HepG2 (cell line): Measurements from ENCODE around the gene ADCY7. TPM values are rescaled to one million over a fixed set of nuclear protein-coding genes. Genes with fewer than 3 reads are reported as not detected.
A peak's percentile ranks its signal among the peaks of the same experiment; 100 is the strongest.

Experiments used
- HIVEP1 ChIP-seq: sonication (generic); formaldehyde crosslinking; IDR thresholded peaks from 2 replicates; pipeline ENCODE4 v1.4.0; 2020; ENCODE audit warnings: mild to moderate bottlenecking, missing genetic modification reagents
- KAT2B ChIP-seq: fragments of 150-350 bp; IDR thresholded peaks from 2 replicates; pipeline ENCODE4 v1.6.1; 2014; ENCODE audit warnings: low read depth, low read length, borderline replicate concordance
- POLR2AphosphoS5 ChIP-seq: IDR thresholded peaks from 2 replicates; pipeline ENCODE4 v1.6.1; 2012; ENCODE audit warnings: low read depth, low read length
- ZBTB38 ChIP-seq: sonication (generic); formaldehyde crosslinking; IDR thresholded peaks from 2 replicates; pipeline ENCODE4 v1.5.1; 2020; ENCODE audit warnings: mild to moderate bottlenecking, missing genetic modification reagents
- ZMAT3 ChIP-seq: sonication (generic); formaldehyde crosslinking; conservative IDR thresholded peaks from 2 replicates; pipeline ENCODE4 v1.7.0; 2021; ENCODE audit warnings: missing genetic modification reagents
- ZNF143 ChIP-seq: sonication (generic); formaldehyde crosslinking; IDR thresholded peaks from 2 replicates; pipeline ENCODE4 v1.4.0; 2020; ENCODE audit warnings: missing genetic modification reagents
- ZNF337 ChIP-seq: sonication (generic); formaldehyde crosslinking; IDR thresholded peaks from 2 replicates; pipeline ENCODE4 v1.5.1; 2020; ENCODE audit warnings: missing genetic modification reagents, low read depth, mild to moderate bottlenecking, borderline replicate concordance
- ZNF44 ChIP-seq: sonication (generic); formaldehyde crosslinking; IDR thresholded peaks from 2 replicates; pipeline ENCODE4 v1.5.1; 2020; ENCODE audit warnings: mild to moderate bottlenecking, missing genetic modification reagents
- ZNF562 ChIP-seq: sonication (generic); formaldehyde crosslinking; IDR thresholded peaks from 2 replicates; pipeline ENCODE4 v1.8.0; 2022; ENCODE audit warnings: missing genetic modification reagents, borderline replicate concordance
- ZNF564 ChIP-seq: sonication (generic); formaldehyde crosslinking; IDR thresholded peaks from 2 replicates; pipeline ENCODE4 v1.8.1; 2023; ENCODE audit warnings: mild to moderate bottlenecking, missing genetic modification reagents
- ZSCAN29 ChIP-seq: sonication (generic); formaldehyde crosslinking; conservative IDR thresholded peaks from 2 replicates; pipeline ENCODE4 v1.4.0; 2020; ENCODE audit warnings: mild to moderate bottlenecking, missing genetic modification reagents
- polyA plus RNA-seq, 8 experiments: library from polyadenylated mRNA; depleted of rRNA in 3 of 8; stranded (reverse) in 7 of 8; unstranded in 1 of 8; fragments of >200 nt; fragmentation: Illumina TruSeq in 4 of 8; extraction: Trizol in 4 of 8; gene quantifications; 2 replicates each; pipeline versions ENCODE4 v1.2.1 to v1.2.3, GENCODE V29; 2011 to 2016; ENCODE audit warnings: low read depth in 4 of 8, missing spikeins in 1 of 8, mixed read lengths in 1 of 8; ENCODE audit not compliant: insufficient read depth in 1 of 8
- total RNA-seq, 5 experiments: library from RNA; depleted of rRNA; stranded (reverse); fragments of >200 nt; fragmentation: Illumina TruSeq; extraction: Trizol; gene quantifications; 2 replicates each; pipeline ENCODE4 v1.2.3, GENCODE V29; 2016; ENCODE audit warnings: low read depth in 1 of 5
- TF ChIP-seq, protein P1 (sequence below): sonication (generic); formaldehyde crosslinking; IDR thresholded peaks from 2 replicates; pipeline ENCODE4 v1.8.0; 2022; ENCODE audit warnings: low read depth, missing genetic modification reagents
- TF ChIP-seq, protein P2 (sequence below): sonication (generic); formaldehyde crosslinking; IDR thresholded peaks from 2 replicates; pipeline ENCODE4 v1.5.1; 2020; ENCODE audit warnings: missing genetic modification reagents, mild to moderate bottlenecking, borderline replicate concordance
- TF ChIP-seq, protein P3 (sequence below): sonication (generic); formaldehyde crosslinking; IDR thresholded peaks from 2 replicates; pipeline ENCODE4 v1.5.0; 2020; ENCODE audit warnings: missing genetic modification reagents
- TF ChIP-seq, protein P4 (sequence below): sonication (generic); formaldehyde crosslinking; IDR thresholded peaks from 2 replicates; pipeline ENCODE4 v1.4.0; 2020; ENCODE audit warnings: missing genetic modification reagents, borderline replicate concordance
- TF ChIP-seq, protein P5 (sequence below): sonication (generic); formaldehyde crosslinking; IDR thresholded peaks from 2 replicates; pipeline ENCODE4 v1.4.0; 2020; ENCODE audit warnings: missing genetic modification reagents, borderline replicate concordance

ADCY7 gene
- total and polyA plus RNA-seq, 2 of the 13 experiments (the other 11 are each of a cell fraction or from before 2014, with no cell fraction given) = 2.2 to 4.3 TPM

DNA sequence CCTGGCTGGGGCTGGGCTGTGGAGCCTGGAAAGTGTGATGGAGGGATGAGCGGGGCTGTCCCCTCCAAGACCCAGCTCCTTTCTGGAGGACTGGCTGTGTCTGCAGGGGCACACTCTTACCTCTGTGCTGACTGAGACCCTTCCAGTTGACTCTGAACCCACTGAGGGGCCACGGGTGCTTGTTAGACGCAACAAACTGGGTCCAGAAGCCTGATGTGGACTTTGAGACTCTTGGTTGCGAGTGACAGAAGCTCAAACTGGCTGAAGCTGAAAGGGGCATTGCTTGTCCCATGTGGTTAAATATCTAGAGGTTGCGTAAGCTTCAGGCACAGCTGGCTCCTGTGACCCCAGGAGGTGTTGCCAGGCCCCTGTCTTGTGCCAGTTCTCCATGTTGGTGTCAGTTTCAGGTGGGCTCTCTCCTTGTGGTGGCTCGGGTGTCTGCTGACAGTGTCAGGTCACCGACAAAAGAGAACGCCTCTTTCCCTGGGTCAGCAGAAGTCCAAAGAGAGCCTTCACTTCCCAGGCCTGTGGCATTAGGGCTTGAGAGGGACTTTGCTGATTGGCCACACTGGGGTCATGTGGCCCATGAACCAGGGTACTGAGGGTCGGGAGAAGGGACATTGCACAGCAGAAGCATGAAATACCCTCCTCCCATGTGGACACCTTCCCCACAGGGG is 16.7 kb downstream of the ADCY7 start (continued):
- TF ChIP-seq ZNF337 (CRISPR knock-in tag) (no peak), KAT2B (no peak), ZMAT3 (CRISPR knock-in tag) (0 out of 2 replicates have a peak, but pooled peaks have one; percentile 31), HIVEP1 (CRISPR knock-in tag) (no peak), POLR2AphosphoS5 (no peak), ZNF562 (CRISPR knock-in tag) (no peak), ZBTB38 (CRISPR knock-in tag) (no peak), ZNF44 (CRISPR knock-in tag) (no peak), ZNF143 (CRISPR knock-in tag) (no peak; the same call in 1 of the 2 replicates), ZNF564 (CRISPR knock-in tag) (no peak), ZSCAN29 (CRISPR knock-in tag) (no peak)
- TF ChIP-seq, protein P1, sequence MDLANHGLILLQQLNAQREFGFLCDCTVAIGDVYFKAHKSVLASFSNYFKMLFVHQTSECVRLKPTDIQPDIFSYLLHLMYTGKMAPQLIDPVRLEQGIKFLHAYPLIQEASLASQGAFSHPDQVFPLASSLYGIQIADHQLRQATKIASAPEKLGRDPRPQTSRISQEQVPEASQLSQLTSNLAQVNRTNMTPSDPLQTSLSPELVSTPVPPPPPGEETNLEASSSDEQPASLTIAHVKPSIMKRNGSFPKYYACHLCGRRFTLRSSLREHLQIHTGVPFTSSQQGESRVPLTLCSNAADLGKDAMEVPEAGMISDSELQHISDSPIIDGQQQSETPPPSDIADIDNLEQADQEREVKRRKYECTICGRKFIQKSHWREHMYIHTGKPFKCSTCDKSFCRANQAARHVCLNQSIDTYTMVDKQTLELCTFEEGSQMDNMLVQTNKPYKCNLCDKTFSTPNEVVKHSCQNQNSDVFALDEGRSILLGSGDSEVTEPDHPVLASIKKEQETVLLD (CRISPR knock-in tag) = no peak
- TF ChIP-seq, protein P2, sequence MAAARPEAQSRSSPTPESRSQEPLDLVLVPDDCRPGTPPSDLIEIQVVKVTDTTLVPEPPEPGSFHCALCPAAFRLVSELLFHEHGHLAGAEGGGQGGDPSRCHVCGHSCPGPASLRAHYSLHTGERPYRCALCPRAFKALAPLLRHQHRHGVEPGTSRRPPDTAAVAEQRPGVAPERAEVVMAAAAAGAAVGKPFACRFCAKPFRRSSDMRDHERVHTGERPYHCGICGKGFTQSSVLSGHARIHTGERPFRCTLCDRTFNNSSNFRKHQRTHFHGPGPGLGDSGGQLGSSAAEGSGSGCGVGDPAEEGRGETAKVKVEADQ (CRISPR knock-in tag) = peak; percentile 69; the same call in 1 of the 2 replicates
- TF ChIP-seq, protein P3, sequence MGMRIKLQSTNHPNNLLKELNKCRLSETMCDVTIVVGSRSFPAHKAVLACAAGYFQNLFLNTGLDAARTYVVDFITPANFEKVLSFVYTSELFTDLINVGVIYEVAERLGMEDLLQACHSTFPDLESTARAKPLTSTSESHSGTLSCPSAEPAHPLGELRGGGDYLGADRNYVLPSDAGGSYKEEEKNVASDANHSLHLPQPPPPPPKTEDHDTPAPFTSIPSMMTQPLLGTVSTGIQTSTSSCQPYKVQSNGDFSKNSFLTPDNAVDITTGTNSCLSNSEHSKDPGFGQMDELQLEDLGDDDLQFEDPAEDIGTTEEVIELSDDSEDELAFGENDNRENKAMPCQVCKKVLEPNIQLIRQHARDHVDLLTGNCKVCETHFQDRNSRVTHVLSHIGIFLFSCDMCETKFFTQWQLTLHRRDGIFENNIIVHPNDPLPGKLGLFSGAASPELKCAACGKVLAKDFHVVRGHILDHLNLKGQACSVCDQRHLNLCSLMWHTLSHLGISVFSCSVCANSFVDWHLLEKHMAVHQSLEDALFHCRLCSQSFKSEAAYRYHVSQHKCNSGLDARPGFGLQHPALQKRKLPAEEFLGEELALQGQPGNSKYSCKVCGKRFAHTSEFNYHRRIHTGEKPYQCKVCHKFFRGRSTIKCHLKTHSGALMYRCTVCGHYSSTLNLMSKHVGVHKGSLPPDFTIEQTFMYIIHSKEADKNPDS (CRISPR knock-in tag) = no peak
- TF ChIP-seq, protein P4, sequence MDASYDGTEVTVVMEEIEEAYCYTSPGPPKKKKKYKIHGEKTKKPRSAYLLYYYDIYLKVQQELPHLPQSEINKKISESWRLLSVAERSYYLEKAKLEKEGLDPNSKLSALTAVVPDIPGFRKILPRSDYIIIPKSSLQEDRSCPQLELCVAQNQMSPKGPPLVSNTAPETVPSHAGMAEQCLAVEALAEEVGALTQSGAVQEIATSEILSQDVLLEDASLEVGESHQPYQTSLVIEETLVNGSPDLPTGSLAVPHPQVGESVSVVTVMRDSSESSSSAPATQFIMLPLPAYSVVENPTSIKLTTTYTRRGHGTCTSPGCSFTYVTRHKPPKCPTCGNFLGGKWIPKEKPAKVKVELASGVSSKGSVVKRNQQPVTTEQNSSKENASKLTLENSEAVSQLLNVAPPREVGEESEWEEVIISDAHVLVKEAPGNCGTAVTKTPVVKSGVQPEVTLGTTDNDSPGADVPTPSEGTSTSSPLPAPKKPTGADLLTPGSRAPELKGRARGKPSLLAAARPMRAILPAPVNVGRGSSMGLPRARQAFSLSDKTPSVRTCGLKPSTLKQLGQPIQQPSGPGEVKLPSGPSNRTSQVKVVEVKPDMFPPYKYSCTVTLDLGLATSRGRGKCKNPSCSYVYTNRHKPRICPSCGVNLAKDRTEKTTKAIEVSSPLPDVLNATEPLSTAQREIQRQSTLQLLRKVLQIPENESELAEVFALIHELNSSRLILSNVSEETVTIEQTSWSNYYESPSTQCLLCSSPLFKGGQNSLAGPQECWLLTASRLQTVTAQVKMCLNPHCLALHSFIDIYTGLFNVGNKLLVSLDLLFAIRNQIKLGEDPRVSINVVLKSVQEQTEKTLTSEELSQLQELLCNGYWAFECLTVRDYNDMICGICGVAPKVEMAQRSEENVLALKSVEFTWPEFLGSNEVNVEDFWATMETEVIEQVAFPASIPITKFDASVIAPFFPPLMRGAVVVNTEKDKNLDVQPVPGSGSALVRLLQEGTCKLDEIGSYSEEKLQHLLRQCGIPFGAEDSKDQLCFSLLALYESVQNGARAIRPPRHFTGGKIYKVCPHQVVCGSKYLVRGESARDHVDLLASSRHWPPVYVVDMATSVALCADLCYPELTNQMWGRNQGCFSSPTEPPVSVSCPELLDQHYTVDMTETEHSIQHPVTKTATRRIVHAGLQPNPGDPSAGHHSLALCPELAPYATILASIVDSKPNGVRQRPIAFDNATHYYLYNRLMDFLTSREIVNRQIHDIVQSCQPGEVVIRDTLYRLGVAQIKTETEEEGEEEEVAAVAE (CRISPR knock-in tag) = no peak
- TF ChIP-seq, protein P5, sequence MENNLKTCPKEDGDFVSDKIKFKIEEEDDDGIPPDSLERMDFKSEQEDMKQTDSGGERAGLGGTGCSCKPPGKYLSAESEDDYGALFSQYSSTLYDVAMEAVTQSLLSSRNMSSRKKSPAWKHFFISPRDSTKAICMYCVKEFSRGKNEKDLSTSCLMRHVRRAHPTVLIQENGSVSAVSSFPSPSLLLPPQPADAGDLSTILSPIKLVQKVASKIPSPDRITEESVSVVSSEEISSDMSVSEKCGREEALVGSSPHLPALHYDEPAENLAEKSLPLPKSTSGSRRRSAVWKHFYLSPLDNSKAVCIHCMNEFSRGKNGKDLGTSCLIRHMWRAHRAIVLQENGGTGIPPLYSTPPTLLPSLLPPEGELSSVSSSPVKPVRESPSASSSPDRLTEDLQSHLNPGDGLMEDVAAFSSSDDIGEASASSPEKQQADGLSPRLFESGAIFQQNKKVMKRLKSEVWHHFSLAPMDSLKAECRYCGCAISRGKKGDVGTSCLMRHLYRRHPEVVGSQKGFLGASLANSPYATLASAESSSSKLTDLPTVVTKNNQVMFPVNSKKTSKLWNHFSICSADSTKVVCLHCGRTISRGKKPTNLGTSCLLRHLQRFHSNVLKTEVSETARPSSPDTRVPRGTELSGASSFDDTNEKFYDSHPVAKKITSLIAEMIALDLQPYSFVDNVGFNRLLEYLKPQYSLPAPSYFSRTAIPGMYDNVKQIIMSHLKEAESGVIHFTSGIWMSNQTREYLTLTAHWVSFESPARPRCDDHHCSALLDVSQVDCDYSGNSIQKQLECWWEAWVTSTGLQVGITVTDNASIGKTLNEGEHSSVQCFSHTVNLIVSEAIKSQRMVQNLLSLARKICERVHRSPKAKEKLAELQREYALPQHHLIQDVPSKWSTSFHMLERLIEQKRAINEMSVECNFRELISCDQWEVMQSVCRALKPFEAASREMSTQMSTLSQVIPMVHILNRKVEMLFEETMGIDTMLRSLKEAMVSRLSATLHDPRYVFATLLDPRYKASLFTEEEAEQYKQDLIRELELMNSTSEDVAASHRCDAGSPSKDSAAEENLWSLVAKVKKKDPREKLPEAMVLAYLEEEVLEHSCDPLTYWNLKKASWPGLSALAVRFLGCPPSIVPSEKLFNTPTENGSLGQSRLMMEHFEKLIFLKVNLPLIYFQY (CRISPR knock-in tag) = peak; percentile 76; the same call in 1 of the 2 replicates
